Peyer's patch (tissue), 4 donors: ENCODE data around the gene LAMTOR4. TPM values are rescaled to one million over a fixed set of nuclear protein-coding genes. Genes with fewer than 3 reads are reported as not detected.
"Not testable (repeated sequence)": the region's sequence is repeated elsewhere in the genome, so short reads cannot be mapped to it uniquely, and the experiment has no call there.

ENCODE experiments used
- DNase-seq, 3 donors: peaks; one replicate each; pipeline ENCODE4 v3.0.0-alpha.2; 2017 to 2019
- H3K27ac ChIP-seq, 4 donors: fragments of 200-600 bp; sonication (generic); one replicate each; pipeline ENCODE4 v1.5.1; 2016 to 2019
- H3K27me3 ChIP-seq, 2 donors: fragments of 200-600 bp; sonication (generic); one replicate each; pipeline ENCODE4 v1.5.1; 2019
- H3K36me3 ChIP-seq, 3 donors: fragments of 200-600 bp; sonication (generic); one replicate each; pipeline ENCODE4 v1.5.1; 2016 to 2019
- H3K4me1 ChIP-seq, 4 donors: fragments of 200-600 bp; sonication (generic); one replicate each; pipeline ENCODE4 v1.5.1; 2016 to 2019
- H3K4me3 ChIP-seq, 4 donors: fragments of 200-600 bp; sonication (generic); 1 replicate in 3 of 4; 2 replicates in 1 of 4; pipeline ENCODE4 v1.5.1; 2016 to 2019; ENCODE audit warnings: mild to moderate bottlenecking in 1 of 4
- H3K9me3 ChIP-seq, 4 donors: fragments of 200-600 bp; sonication (generic); one replicate each; pipeline ENCODE4 v1.5.1; 2016 to 2019; ENCODE audit warnings: mild to moderate bottlenecking in 1 of 4
- POLR2A ChIP-seq, 2 donors: fragments of 450-650 bp; IDR thresholded peaks; one replicate each; pipeline ENCODE4 v1.5.1; 2017; ENCODE audit warnings: antibody characterized with exemption in 2 of 2, mild to moderate bottlenecking in 2 of 2, moderate library complexity in 2 of 2
- total RNA-seq, 4 donors: library from RNA; depleted of rRNA; stranded (reverse); fragments of >200 nt; gene quantifications; one replicate each; pipeline ENCODE4 v1.1.0, GENCODE V29; 2016
- TF ChIP-seq, protein P1 (sequence below), 6 experiments: fragments of 450-650 bp in 4 of 6; fragments of 200-600 bp in 2 of 6; sonication (generic) in 1 of 6; IDR thresholded peaks; one replicate each; pipeline ENCODE4 v1.5.1; 2017 to 2019; ENCODE audit warnings: antibody characterized with exemption in 6 of 6, mild to moderate bottlenecking in 3 of 6, moderate library complexity in 1 of 6

The LAMTOR4 gene
- total RNA-seq, 4 donors from 2014 or later = 194 to 312 (median 237) TPM

DNA sequence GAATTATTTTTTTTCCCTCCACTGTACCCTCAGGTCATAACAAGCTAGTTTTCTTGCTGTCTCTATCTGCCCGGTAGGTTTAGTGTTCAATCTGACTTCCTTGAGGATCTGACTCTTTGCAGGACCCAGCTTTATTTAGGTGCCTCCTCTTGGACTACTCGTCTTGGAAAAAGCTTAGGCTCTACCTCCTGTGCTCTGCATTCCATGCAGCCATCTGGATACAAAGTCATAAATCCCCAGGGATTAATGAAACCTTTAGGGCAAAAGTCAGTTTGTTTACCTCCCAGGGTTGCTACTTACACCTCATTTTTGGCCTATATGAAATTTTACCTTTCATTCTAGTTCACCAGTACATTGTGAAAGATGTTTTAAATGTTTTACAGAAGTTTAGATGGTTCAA is 37.0 kb downstream of the LAMTOR4 start:
- TF ChIP-seq POLR2A (IDR thresholded peaks at IDR 0.05) = no peak
- TF ChIP-seq, protein P1, sequence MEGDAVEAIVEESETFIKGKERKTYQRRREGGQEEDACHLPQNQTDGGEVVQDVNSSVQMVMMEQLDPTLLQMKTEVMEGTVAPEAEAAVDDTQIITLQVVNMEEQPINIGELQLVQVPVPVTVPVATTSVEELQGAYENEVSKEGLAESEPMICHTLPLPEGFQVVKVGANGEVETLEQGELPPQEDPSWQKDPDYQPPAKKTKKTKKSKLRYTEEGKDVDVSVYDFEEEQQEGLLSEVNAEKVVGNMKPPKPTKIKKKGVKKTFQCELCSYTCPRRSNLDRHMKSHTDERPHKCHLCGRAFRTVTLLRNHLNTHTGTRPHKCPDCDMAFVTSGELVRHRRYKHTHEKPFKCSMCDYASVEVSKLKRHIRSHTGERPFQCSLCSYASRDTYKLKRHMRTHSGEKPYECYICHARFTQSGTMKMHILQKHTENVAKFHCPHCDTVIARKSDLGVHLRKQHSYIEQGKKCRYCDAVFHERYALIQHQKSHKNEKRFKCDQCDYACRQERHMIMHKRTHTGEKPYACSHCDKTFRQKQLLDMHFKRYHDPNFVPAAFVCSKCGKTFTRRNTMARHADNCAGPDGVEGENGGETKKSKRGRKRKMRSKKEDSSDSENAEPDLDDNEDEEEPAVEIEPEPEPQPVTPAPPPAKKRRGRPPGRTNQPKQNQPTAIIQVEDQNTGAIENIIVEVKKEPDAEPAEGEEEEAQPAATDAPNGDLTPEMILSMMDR (IDR thresholded peaks at IDR 0.05) = no peak

DNA sequence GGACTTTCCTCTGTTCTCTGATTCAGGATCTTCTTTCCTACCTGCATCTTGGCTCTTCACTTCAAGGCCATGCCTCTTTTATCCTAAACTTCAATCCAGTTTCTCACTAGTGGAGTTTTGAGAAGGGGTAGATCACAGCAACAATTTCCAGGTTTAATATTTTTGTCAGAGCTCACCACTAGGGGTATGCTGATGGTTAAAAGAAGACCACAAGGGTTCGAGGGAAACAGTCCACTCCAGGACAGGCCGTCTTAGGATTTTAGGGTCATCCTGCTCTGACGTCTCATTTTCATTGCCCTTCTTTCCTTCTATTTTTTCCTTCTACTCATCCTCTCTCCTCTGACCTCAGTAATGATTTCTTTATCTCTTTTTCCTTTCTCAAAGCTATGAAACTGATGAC is 40.3 kb downstream of the LAMTOR4 start:
- Histone ChIP-seq H3K4me1 (no peaks in the 10 kb centered on the region), H3K27me3 (no peaks in the 10 kb centered on the region), H3K9me3 (no peaks in the 10 kb centered on the region), H3K4me3 (no peak overlapping the region), H3K27ac (no peak overlapping the region), H3K36me3 (no peaks in the 10 kb centered on the region)
- TF ChIP-seq, protein P1 (IDR thresholded peaks at IDR 0.05) = no peak
- TF ChIP-seq POLR2A (IDR thresholded peaks at IDR 0.05) = no peak
- no peak for DNase-seq

More for the DNA sequence above, 37.0 kb downstream of the LAMTOR4 start:
- H3K27ac ChIP-seq = no peak overlapping the region
- H3K27me3 ChIP-seq = no peaks in the 10 kb centered on the region
- no peak for DNase-seq
- H3K4me1 ChIP-seq = no peaks in the 10 kb centered on the region
- H3K36me3 ChIP-seq = no peaks in the 10 kb centered on the region
- H3K4me3 ChIP-seq = no peak overlapping the region
- H3K9me3 ChIP-seq = no peaks in the 10 kb centered on the region

DNA sequence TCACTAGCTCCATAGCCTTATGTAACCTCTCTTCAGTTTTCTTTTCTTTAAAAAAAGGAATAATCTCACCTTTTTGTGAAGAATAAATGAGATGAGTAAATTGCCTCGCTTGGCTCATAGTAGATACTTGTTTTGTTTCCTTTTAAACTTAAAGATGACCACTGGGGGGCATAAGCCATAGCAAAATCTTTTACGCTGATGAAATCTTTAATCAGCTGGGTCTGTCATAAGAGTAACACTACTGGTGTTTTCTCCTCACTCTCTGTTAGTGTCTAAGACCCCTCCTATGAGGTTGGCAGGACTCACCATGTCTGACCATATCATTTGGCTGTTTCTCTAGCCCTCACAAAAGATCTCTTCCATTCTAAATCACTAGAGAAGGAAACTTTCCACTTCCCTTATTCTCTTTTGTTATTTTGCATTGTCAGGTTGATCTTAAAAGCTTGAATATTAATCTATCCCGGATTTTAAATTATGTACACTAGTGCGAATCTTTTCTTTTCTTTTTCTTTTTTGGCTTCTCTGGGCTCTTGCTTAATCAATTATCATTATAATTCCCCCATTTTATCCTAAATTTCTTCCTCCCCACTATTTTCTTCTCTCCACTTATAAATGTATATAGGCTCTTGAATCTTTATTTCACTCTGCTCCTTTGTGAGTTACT is 41.5 kb downstream of the LAMTOR4 start:
- TF ChIP-seq, protein P1 (IDR thresholded peaks at IDR 0.05) = peak in 5 of 6 experiments; percentile 51 to 61 (median 55)
- TF ChIP-seq POLR2A (IDR thresholded peaks at IDR 0.05) = no peak
- Histone ChIP-seq H3K27me3 (no peaks in the 10 kb centered on the region), H3K4me1 (no peaks in the 10 kb centered on the region), H3K36me3 (no peaks in the 10 kb centered on the region), H3K9me3 (no peaks in the 10 kb centered on the region), H3K4me3 (no peak overlapping the region), H3K27ac (peak overlapping the region in 1 of 4 donors; percentile 40)
- no peak for DNase-seq

DNA sequence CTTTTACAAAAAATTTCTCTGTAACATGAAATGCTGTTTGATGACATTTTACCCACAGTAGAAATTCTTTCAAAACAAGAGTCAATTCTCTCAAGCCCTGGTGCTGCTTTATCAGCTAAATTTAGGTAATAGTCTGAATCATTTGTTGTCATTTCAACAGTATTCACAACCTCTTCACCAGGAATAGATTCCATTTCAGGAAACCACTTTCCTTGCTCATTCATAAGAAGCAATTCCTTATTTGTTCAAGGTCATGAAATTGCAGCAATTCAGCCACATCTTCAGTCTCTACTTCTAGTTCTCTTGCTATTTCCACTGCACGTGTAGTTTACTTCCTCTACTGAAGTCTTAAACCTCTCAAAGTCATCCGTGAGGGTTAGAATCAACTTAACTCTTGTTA is 43.1 kb downstream of the LAMTOR4 start:
- Histone ChIP-seq H3K27me3 (no peaks in the 10 kb centered on the region), H3K27ac (peak overlapping the region in 2 of 4 donors; percentile 13 to 73), H3K36me3 (no peaks in the 10 kb centered on the region), H3K4me1 (no peaks in the 10 kb centered on the region), H3K4me3 (no peak overlapping the region), H3K9me3 (no peaks in the 10 kb centered on the region)
- TF ChIP-seq POLR2A (IDR thresholded peaks at IDR 0.05) = no peak
- TF ChIP-seq, protein P1 (IDR thresholded peaks at IDR 0.05) = no peak
- no peak for DNase-seq

DNA sequence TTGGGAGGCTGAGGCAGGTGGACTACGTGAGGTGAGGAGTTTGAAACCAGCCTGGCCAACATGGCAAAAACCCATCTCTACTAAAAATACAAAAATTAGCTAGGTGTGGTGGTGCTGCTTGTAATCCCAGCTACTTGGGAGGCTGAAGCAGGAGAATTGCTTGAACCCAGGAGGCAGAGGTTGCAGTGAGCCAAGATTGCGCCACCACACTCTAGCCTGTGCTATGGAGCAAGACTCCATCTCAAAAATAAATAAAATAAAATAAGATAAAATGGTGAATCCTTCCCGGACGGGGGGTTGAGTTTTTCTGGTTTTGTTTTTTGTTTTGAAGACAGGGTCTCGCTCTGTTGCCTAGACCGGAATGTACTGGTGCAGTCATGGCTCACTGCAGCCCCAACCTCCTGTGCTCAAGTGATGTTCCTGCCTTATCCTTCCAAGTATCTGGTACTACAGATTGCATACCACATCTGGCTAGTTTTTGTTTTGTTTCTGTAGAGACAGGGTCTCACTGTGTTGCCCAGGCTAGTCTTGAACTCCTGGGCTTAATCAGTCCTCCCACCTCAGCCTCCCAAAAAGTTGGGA is 43.7 kb downstream of the LAMTOR4 start:
- not testable (repeated sequence) for H3K36me3 ChIP-seq, H3K4me1 ChIP-seq, H3K27me3 ChIP-seq, H3K4me3 ChIP-seq, H3K9me3 ChIP-seq
- H3K27ac ChIP-seq = peak overlapping the region in 2 of 4 donors; percentile 13 to 73
- peak in 2 of 3 donors; percentile 59 to 68 for DNase-seq

DNA sequence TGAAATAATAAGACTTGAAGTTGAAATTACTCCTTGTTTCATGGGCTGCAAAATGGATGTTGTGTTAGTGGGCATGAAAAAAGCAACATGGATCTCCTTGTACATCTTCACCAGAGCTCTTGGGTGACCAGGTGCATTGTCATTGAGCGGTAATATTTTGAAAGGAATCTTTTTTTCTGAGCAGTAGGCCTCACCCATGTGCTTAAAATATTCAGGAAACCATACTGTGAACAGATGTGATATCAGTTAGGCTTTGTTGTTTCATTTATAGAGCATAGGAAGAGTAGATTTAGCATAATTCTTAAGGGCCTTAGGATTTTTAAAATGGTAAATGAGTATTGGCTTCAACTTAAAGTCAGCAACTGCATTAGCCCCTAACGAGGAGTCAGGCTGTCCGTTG is 44.3 kb downstream of the LAMTOR4 start:
- no peak for TF ChIP-seq POLR2A (IDR thresholded peaks at IDR 0.05)
- TF ChIP-seq, protein P1 (IDR thresholded peaks at IDR 0.05) = no peak
- no peak overlapping the region for H3K4me3 ChIP-seq
- no peaks in the 10 kb centered on the region for H3K4me1 ChIP-seq
- peak overlapping the region in 1 of 4 donors; percentile 73 for H3K27ac ChIP-seq
- H3K9me3 ChIP-seq = no peaks in the 10 kb centered on the region
- H3K27me3 ChIP-seq = no peaks in the 10 kb centered on the region
- H3K36me3 ChIP-seq = no peaks in the 10 kb centered on the region
- DNase-seq = no peak
